SK-N-SH (cell line): ENCODE measurements around the gene WNK1.

Source experiments
- CTCF ChIP-seq: fragments of 200-600 bp; sonication (generic); IDR thresholded peaks from 2 replicates; pipeline ENCODE4 v1.6.1; 2017; ENCODE audit warnings: antibody characterized with exemption, mild to moderate bottlenecking, moderate library complexity
- EP300 ChIP-seq, 2 experiments: IDR thresholded peaks; 2 replicates each; pipeline versions ENCODE4 v1.4.0 to v1.6.1; 2012; ENCODE audit warnings: borderline replicate concordance in 1 of 2, low read depth in 1 of 2, low read length in 1 of 2
- EZH2phosphoT487 ChIP-seq: fragments of 200-600 bp; sonication (generic); IDR thresholded peaks from 2 replicates; pipeline ENCODE4 v1.6.1; 2017; ENCODE audit warnings: low read depth, mixed run types, mild to moderate bottlenecking, antibody characterized with exemption, moderate library complexity, borderline replicate concordance
- FOXM1 ChIP-seq: IDR thresholded peaks from 2 replicates; pipeline ENCODE4 v1.4.0; 2012; ENCODE audit warnings: low read depth, mild to moderate bottlenecking
- POLR2AphosphoS5 ChIP-seq: IDR thresholded peaks from 2 replicates; pipeline ENCODE4 v1.6.1; 2012; ENCODE audit warnings: low read depth, low read length
- TAF1 ChIP-seq: IDR thresholded peaks from 2 replicates; pipeline ENCODE4 v1.6.1; 2012; ENCODE audit warnings: low read depth, mild to moderate bottlenecking, low read length, moderate library complexity, borderline replicate concordance
- TCF12 ChIP-seq: IDR thresholded peaks from 2 replicates; pipeline ENCODE4 v1.4.0; 2012
- TF ChIP-seq, protein P1 (sequence below): IDR thresholded peaks from 2 replicates; pipeline ENCODE4 v1.4.0; 2012; ENCODE audit warnings: low read depth

DNA sequence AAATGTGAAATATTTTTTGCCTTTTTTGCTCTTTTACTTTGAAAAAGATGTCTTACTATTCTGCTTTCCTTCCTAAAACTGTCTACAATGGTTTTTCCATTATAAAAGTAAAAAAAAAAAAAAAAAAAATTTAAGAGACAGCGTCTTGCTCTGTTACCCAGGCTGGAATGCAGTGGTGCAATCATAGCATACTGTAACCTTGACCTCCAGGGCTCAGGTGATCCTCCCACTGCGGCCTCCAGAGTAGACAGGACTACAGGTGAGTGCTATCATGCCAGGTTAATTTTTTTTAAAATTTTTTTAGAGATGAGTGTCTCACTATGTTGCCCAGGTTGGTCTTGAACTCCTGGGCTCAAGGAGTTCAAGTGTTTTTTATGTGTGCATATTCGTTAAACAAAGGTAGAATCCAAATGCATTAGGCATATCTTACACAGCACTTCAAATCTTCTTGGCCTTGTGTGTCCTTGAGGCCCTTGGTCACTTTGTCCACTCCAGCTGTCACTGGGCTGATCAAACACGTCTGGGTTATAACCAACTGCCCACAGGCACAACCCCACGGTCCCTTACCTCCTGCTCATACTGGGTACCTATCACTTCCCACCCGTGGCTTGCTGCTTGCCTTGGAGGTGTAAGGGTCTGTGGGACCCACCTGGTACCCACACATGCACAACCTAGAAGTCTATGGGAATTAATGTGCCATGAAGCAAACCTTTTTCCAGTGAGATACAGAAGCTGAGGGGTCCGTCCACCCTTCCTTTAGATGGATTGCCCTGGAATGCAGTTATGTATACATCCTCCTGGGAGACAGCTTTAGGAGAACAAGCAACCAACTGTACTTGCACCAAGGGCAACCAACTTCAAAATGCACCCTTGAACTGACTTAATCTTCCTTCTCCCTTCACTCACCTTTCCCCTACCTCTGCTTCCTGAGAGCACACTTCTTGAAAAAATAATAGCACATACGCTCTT lies 184.3 kb downstream of the WNK1 start:
- TF ChIP-seq CTCF (no peak), EZH2phosphoT487 (no peak), EP300 (IDR thresholded peaks at IDR 0.05; ENCODE audit: borderline replicate concordance in 1 of 2, low read depth in 1 of 2, low read length in 1 of 2) (no peak), FOXM1 (no peak), POLR2AphosphoS5 (no peak), TAF1 (no peak), TCF12 (no peak)
- TF ChIP-seq, protein P1, sequence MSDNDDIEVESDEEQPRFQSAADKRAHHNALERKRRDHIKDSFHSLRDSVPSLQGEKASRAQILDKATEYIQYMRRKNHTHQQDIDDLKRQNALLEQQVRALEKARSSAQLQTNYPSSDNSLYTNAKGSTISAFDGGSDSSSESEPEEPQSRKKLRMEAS = no peak
